GM12875 (cell line): ENCODE data around the gene ANKRD65.

ENCODE experiments used
- H3K4me3 ChIP-seq: one replicate; pipeline ENCODE4 v1.5.1; 2011; ENCODE audit warnings: low read depth, low read length, control low read depth
- CTCF ChIP-seq: IDR thresholded peaks from 2 replicates; pipeline ENCODE4 v1.5.1; 2011; ENCODE audit warnings: low read depth, mild to moderate bottlenecking, control low read depth, inconsistent platforms, low read length, moderate library complexity, borderline replicate concordance; ENCODE audit not compliant: insufficient read depth

Gene ANKRD65

GRCh38 chr1:1395166-1395565, 25.9 kb downstream of the ANKRD65 start:
- TF ChIP-seq CTCF, result no peak
- H3K4me3 ChIP-seq, result no peak overlapping the region

- no peak for TF ChIP-seq CTCF
Observed at GRCh38 chr1:1394116-1394515, 27.0 kb downstream of the ANKRD65 start.

GRCh38 chr1:1393428-1393827, 27.6 kb downstream of the ANKRD65 start:
- no peak for TF ChIP-seq CTCF
- H3K4me3 ChIP-seq, result no peak overlapping the region

More at GRCh38 chr1:1394116-1394515, 27.0 kb downstream of the ANKRD65 start:
- H3K4me3 ChIP-seq, result no peak overlapping the region

GRCh38 chr1:1393014-1393413, 28.1 kb downstream of the ANKRD65 start:
- H3K4me3 ChIP-seq, result no peak overlapping the region
- no peak for TF ChIP-seq CTCF

- TF ChIP-seq CTCF, result no peak
- H3K4me3 ChIP-seq, result no peak overlapping the region
Observed at GRCh38 chr1:1391225-1391624, 29.9 kb downstream of the ANKRD65 start.

- no peak for TF ChIP-seq CTCF
- no peak overlapping the region for H3K4me3 ChIP-seq
Observed at GRCh38 chr1:1390675-1391074, 30.4 kb downstream of the ANKRD65 start.

- H3K4me3 ChIP-seq, result no peak overlapping the region
- TF ChIP-seq CTCF, result no peak
Observed at GRCh38 chr1:1388078-1388472, 33.0 kb downstream of the ANKRD65 start.
